Islet precursor cell (in vitro differentiated cells): Measurements from ENCODE around the gene KCNB1.
"Not testable (repeated sequence)": the region's sequence is repeated elsewhere in the genome, so short reads cannot be mapped to it uniquely, and the experiment has no call there.

Source experiments
- DNase-seq: peaks from one replicate; pipeline ENCODE4 v3.0.0-alpha.2; 2018

The KCNB1 gene

GRCh38 chr20:49314052-49314451, 168.4 kb downstream of the KCNB1 start:
- DNase-seq, result not testable (repeated sequence)
